A673 (cell line): ENCODE data around the gene CHAT. TPM values are rescaled to one million over a fixed set of nuclear protein-coding genes. Genes with fewer than 3 reads are reported as not detected.

Experiments
- BruUV-seq: library from RNA; stranded (reverse); fragments of 400-500 nt; replicated peaks from 2 replicates; lab custom pipeline; 2021; lab: Mats Ljungman, UMichigan
- CTCF ChIA-PET: fragments of 300-600 bp; sonication (Branson Sonifier 250); formaldehyde crosslinking; loops from one replicate; lab custom pipeline; 2022; ENCODE audit warnings: antibody characterized with exemption; lab: Charles Lee
- POLR2A ChIA-PET: fragments of 300-600 bp; sonication (Branson Sonifier 250); formaldehyde crosslinking; loops from one replicate; lab custom pipeline; 2022; ENCODE audit warnings: antibody characterized with exemption; ENCODE audit not compliant: low non-redundant PET; lab: Charles Lee
- DNase-seq: peaks from one replicate; pipeline ENCODE4 v3.0.0-alpha.2; 2015; ENCODE audit warnings: low spot score
- H3K27ac ChIP-seq: fragments of 200-600 bp; sonication (generic); 2 replicates; pipeline ENCODE4 v1.5.1; 2016; ENCODE audit warnings: mixed run types, low read depth, mild to moderate bottlenecking, mixed read lengths, antibody characterized with exemption, low read length; ENCODE audit not compliant: poor library complexity, severe bottlenecking
- H3K27me3 ChIP-seq: fragments of 200-600 bp; sonication (generic); replicated peaks from 2 replicates; pipeline ENCODE4 v1.6.1; 2017; ENCODE audit warnings: mixed run types, low read depth, mild to moderate bottlenecking, mixed read lengths, antibody characterized with exemption, low read length; ENCODE audit not compliant: insufficient read depth, poor library complexity
- H3K36me3 ChIP-seq: fragments of 200-600 bp; sonication (generic); 2 replicates; pipeline ENCODE4 v1.6.1; 2016; ENCODE audit warnings: mixed run types, mild to moderate bottlenecking, mixed read lengths, antibody characterized with exemption, low read length; ENCODE audit not compliant: insufficient read depth, poor library complexity, severe bottlenecking
- H3K4me1 ChIP-seq: fragments of 200-600 bp; sonication (generic); 2 replicates; pipeline ENCODE4 v1.6.1; 2017; ENCODE audit warnings: mixed run types, mild to moderate bottlenecking, mixed read lengths, antibody characterized with exemption, low read length; ENCODE audit not compliant: insufficient read depth, poor library complexity, severe bottlenecking
- H3K4me3 ChIP-seq: fragments of 200-600 bp; sonication (generic); 2 replicates; pipeline ENCODE4 v1.5.1; 2016; ENCODE audit warnings: low read depth, mixed run types, mild to moderate bottlenecking, mixed read lengths, low read length; ENCODE audit not compliant: poor library complexity, severe bottlenecking
- H3K9me3 ChIP-seq: fragments of 200-600 bp; sonication (generic); 2 replicates; pipeline ENCODE4 v1.6.1; 2016; ENCODE audit warnings: mixed run types, low read depth, mild to moderate bottlenecking, mixed read lengths, antibody characterized with exemption, low read length; ENCODE audit not compliant: poor library complexity, severe bottlenecking
- CTCF ChIP-seq: fragments of 300-800, 200-600 bp; sonication (generic); conservative IDR thresholded peaks from 2 replicates; pipeline ENCODE4 v1.5.1; 2017; ENCODE audit warnings: low read depth, mild to moderate bottlenecking, antibody characterized with exemption, low read length, moderate library complexity, mixed read lengths
- EZH2 ChIP-seq: fragments of 200-600 bp; sonication (generic); IDR thresholded peaks from 2 replicates; pipeline ENCODE4 v1.6.1; 2017; ENCODE audit warnings: borderline replicate concordance, low read depth, mild to moderate bottlenecking, mixed read lengths, antibody characterized with exemption, low read length; ENCODE audit not compliant: poor library complexity, severe bottlenecking
- intact Hi-C: fragments of 100-400 bp; cut with micrococcal nuclease; formaldehyde crosslinking; loops from one replicate; pipeline ENCODE4 v1.10.0; 2022; ENCODE audit not compliant: unreplicated experiment
- total RNA-seq: library from RNA; stranded (reverse); gene quantifications from 2 replicates; pipeline ENCODE4 v1.2.3, GENCODE V29; 2021

CHAT gene
- total RNA-seq, 1 experiment from 2014 or later = 0.56 TPM

GRCh38 chr10:49618821-49619220 is 5.0 kb downstream of the CHAT start:
- peaks cover 34% of the 10 kb centered on the region for H3K27me3 ChIP-seq
- no peak overlapping the region for H3K27ac ChIP-seq
- intact Hi-C loops = no loop called here
- no peaks in the 10 kb centered on the region for H3K9me3 ChIP-seq
- no peak overlapping the region for H3K4me3 ChIP-seq
- POLR2A ChIA-PET = no interaction called here
- TF ChIP-seq CTCF (no peak), EZH2 (no peak)
- CTCF ChIA-PET = no interaction called here
- BruUV-seq = no TSS peak
- no peak for DNase-seq
- no peaks in the 10 kb centered on the region for H3K36me3 ChIP-seq
- H3K4me1 ChIP-seq = no peaks in the 10 kb centered on the region

GRCh38 chr10:49619613-49620012 is 5.8 kb downstream of the CHAT start:
- peaks cover 33% of the 10 kb centered on the region for H3K27me3 ChIP-seq
- DNase-seq = no peak

GRCh38 chr10:49620286-49620810 is 6.5 kb downstream of the CHAT start:
- Histone ChIP-seq H3K4me1 (no peaks in the 10 kb centered on the region), H3K27ac (no peak overlapping the region), H3K4me3 (no peak overlapping the region), H3K36me3 (no peaks in the 10 kb centered on the region), H3K27me3 (peaks cover 26% of the 10 kb centered on the region), H3K9me3 (no peaks in the 10 kb centered on the region)
- BruUV-seq = no TSS peak
- intact Hi-C loops = no loop called here
- ChIA-PET CTCF (no interaction called here), POLR2A (no interaction called here)
- TF ChIP-seq CTCF = no peak
- no peak for TF ChIP-seq EZH2
- DNase-seq = no peak

More at GRCh38 chr10:49619613-49620012, 5.8 kb downstream of the CHAT start:
- Histone ChIP-seq H3K9me3 (no peaks in the 10 kb centered on the region), H3K36me3 (no peaks in the 10 kb centered on the region), H3K27ac (no peak overlapping the region), H3K4me1 (no peaks in the 10 kb centered on the region), H3K4me3 (no peak overlapping the region)
- intact Hi-C loops = no loop called here
- POLR2A ChIA-PET = no interaction called here
- CTCF ChIA-PET = no interaction called here
- no TSS peak for BruUV-seq
- TF ChIP-seq CTCF (0 out of 2 replicates have a peak, but pooled peaks have one; percentile 9), EZH2 (no peak)
